Hepatocyte (in vitro differentiated cells): Measurements from ENCODE around the gene SAT2. TPM values are rescaled to one million over a fixed set of nuclear protein-coding genes. Genes with fewer than 3 reads are reported as not detected.

Experiments used
- DNase-seq: peaks from one replicate; pipeline ENCODE4 v3.0.0-alpha.2; 2016; ENCODE audit warnings: low spot score
- H2AFZ ChIP-seq: fragments of 200-600 bp; sonication (generic); 2 replicates; pipeline ENCODE4 v1.6.0; 2016; ENCODE audit warnings: antibody characterized with exemption, mild to moderate bottlenecking
- H3K27ac ChIP-seq: fragments of 200-600 bp; sonication (generic); 2 replicates; pipeline ENCODE4 v1.5.1; 2016; ENCODE audit warnings: mild to moderate bottlenecking
- H3K27me3 ChIP-seq: fragments of 200-600 bp; sonication (generic); 2 replicates; pipeline ENCODE4 v1.6.1; 2016
- H3K36me3 ChIP-seq: fragments of 200-600 bp; sonication (generic); replicated peaks from 2 replicates; pipeline ENCODE4 v1.5.1; 2016; ENCODE audit warnings: low read depth; ENCODE audit not compliant: insufficient read depth
- H3K4me1 ChIP-seq: fragments of 200-600 bp; sonication (generic); 2 replicates; pipeline ENCODE4 v1.5.1; 2016; ENCODE audit warnings: mild to moderate bottlenecking, moderate library complexity; ENCODE audit not compliant: insufficient read depth
- H3K4me2 ChIP-seq: fragments of 200-600 bp; sonication (generic); 2 replicates; pipeline ENCODE4 v1.6.0; 2016
- H3K4me3 ChIP-seq: fragments of 200-600 bp; sonication (generic); 2 replicates; pipeline ENCODE4 v1.5.1; 2016; ENCODE audit warnings: mild to moderate bottlenecking
- H3K79me2 ChIP-seq: fragments of 200-600 bp; sonication (generic); 2 replicates; pipeline ENCODE4 v1.6.0; 2017; ENCODE audit warnings: mild to moderate bottlenecking
- H3K9me2 ChIP-seq: fragments of 200-600 bp; sonication (generic); replicated peaks from 2 replicates; pipeline ENCODE4 v1.6.0; 2017; ENCODE audit warnings: mild to moderate bottlenecking; ENCODE audit not compliant: insufficient read depth
- H3K9me3 ChIP-seq: fragments of 200-600 bp; sonication (generic); 2 replicates; pipeline ENCODE4 v1.5.1; 2016; ENCODE audit warnings: low read depth, mild to moderate bottlenecking
- H4K20me1 ChIP-seq: fragments of 200-600 bp; sonication (generic); 2 replicates; pipeline ENCODE4 v1.6.0; 2016; ENCODE audit warnings: mild to moderate bottlenecking; ENCODE audit not compliant: insufficient read depth, poor library complexity, severe bottlenecking
- EZH2 ChIP-seq: fragments of 200-600 bp; sonication (generic); IDR thresholded peaks from 2 replicates; pipeline ENCODE4 v1.6.1; 2016; ENCODE audit warnings: antibody characterized with exemption, mild to moderate bottlenecking, borderline replicate concordance
- EZH2phosphoT487 ChIP-seq: fragments of 200-600 bp; sonication (generic); IDR thresholded peaks from one replicate; pipeline ENCODE4 v1.6.1; 2018; ENCODE audit warnings: antibody characterized with exemption, mild to moderate bottlenecking, low read depth, moderate library complexity; ENCODE audit not compliant: unreplicated experiment, severe bottlenecking
- WGBS: methylation state at CpG from one replicate; pipeline ENCODE4 v1.1.6; 2016; ENCODE audit warnings: low lambda C conversion rate; ENCODE audit errors: missing lambda C conversion rate; 5-methylcytosine and 5-hydroxymethylcytosine counted together
- polyA plus RNA-seq: library from polyadenylated mRNA; unstranded; fragments of >200 nt; fragmentation: Nextera tagmentation; extraction: Ambion mirVana; gene quantifications from 2 replicates; pipeline ENCODE4 v1.2.1, GENCODE V29; 2016
- total RNA-seq: library from RNA; depleted of rRNA; stranded (reverse); fragments of >200 nt; gene quantifications from 2 replicates; pipeline ENCODE4 v1.2.3, GENCODE V29; 2014
- TF ChIP-seq, protein P1 (sequence below): fragments of 200-600 bp; sonication (generic); IDR thresholded peaks from 2 replicates; pipeline ENCODE4 v1.5.1; 2016; ENCODE audit warnings: antibody characterized with exemption, mild to moderate bottlenecking; ENCODE audit not compliant: poor library complexity

Gene SAT2
- total and polyA plus RNA-seq, 2 experiments from 2014 or later: 130 to 138 TPM

DNA sequence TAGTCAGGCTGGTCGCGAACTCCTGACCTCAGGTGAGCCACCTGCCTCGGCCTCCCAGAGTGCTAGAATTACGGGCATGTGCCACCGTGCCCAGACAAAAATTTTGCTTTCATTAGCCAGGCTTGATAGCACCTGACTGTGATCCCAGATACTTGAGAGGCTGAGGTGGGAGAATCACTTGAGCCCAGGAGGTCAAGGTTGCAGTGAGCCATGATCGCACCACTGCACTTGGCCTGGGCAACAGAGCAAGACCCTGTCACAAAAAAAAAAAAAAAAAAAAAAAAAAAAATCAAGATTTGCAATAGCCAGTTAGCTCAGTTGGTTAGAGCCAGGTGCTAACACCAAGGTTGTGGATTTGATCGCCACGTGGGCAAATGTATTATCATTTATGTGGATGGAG, 6.8 kb downstream of the SAT2 start:
- no peak for DNase-seq
- Histone ChIP-seq H3K4me1 (peaks cover 2% of the 10 kb centered on the region), H3K27ac (no peak overlapping the region), H3K36me3 (no peaks in the 10 kb centered on the region), H3K9me3 (no peaks in the 10 kb centered on the region), H2AFZ (no peak overlapping the region), H3K9me2 (no peaks in the 10 kb centered on the region), H3K79me2 (peaks cover 9% of the 10 kb centered on the region), H3K4me3 (no peak overlapping the region), H4K20me1 (no peaks in the 10 kb centered on the region), H3K27me3 (no peaks in the 10 kb centered on the region), H3K4me2 (no peak overlapping the region)
- WGBS: 91% methylated on average over 8 of the region's 8 CpGs
- TF ChIP-seq, protein P1, sequence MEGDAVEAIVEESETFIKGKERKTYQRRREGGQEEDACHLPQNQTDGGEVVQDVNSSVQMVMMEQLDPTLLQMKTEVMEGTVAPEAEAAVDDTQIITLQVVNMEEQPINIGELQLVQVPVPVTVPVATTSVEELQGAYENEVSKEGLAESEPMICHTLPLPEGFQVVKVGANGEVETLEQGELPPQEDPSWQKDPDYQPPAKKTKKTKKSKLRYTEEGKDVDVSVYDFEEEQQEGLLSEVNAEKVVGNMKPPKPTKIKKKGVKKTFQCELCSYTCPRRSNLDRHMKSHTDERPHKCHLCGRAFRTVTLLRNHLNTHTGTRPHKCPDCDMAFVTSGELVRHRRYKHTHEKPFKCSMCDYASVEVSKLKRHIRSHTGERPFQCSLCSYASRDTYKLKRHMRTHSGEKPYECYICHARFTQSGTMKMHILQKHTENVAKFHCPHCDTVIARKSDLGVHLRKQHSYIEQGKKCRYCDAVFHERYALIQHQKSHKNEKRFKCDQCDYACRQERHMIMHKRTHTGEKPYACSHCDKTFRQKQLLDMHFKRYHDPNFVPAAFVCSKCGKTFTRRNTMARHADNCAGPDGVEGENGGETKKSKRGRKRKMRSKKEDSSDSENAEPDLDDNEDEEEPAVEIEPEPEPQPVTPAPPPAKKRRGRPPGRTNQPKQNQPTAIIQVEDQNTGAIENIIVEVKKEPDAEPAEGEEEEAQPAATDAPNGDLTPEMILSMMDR: no peak
- no peak for TF ChIP-seq EZH2phosphoT487
- TF ChIP-seq EZH2: no peak

DNA sequence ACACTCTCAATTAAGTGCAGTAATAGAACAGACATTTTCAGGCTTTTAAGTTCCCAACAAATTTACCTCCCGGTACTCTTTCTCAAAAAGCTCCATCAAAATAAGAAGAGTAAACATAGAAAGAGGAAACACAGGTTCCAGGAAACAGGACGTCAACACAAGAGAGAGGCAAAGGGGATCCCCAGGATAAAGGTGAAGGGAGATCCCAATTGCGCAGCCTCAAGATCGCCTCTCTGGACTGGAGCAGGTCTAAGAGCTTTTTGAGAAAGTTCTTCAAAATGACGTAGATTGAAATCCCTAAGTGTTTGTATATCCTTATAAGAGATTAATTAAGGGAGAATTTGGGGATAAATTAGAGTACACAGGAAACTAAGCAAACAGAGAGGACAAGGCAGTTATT, 9.0 kb downstream of the SAT2 start:
- Histone ChIP-seq H3K27ac (no peak overlapping the region), H3K4me1 (no peaks in the 10 kb centered on the region), H3K79me2 (peaks cover 7% of the 10 kb centered on the region), H2AFZ (no peak overlapping the region), H3K9me2 (no peaks in the 10 kb centered on the region), H3K4me2 (no peak overlapping the region), H3K9me3 (no peaks in the 10 kb centered on the region), H4K20me1 (peaks cover 1% of the 10 kb centered on the region), H3K27me3 (no peaks in the 10 kb centered on the region), H3K4me3 (no peak overlapping the region), H3K36me3 (no peaks in the 10 kb centered on the region)
- DNase-seq: no peak
- no peak for TF ChIP-seq EZH2
- TF ChIP-seq EZH2phosphoT487: no peak
- TF ChIP-seq, protein P1: no peak
- whole genome bisulfite sequencing: 82% methylated on average over 5 of the region's 5 CpGs

DNA sequence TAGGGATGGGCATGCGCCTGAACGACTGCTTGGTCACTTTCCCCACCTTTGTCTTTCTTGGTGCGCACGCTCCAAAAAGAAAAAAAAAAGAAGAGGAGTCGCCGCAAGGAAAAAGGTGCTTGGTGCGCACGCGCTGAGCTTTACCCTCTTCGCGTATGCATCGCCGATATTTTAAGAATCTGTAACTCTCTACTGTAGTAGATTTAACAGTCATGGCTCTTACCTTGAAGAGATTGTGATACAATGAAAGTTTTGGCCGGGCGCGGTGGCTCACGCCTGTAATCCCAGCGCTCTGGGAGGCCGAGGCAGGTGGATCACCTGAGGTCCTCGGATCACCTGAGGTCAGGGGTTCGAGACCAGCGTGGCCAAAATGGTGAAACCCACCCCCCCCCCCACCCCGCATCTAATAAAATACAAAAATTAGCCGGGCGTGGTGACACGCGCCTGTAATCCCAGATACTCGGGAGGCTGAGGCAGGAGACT, 12.3 kb downstream of the SAT2 start:
- Histone ChIP-seq H3K27me3 (no peaks in the 10 kb centered on the region), H4K20me1 (peaks cover 26% of the 10 kb centered on the region), H2AFZ (peak overlapping the region; percentile 53), H3K79me2 (peaks cover 40% of the 10 kb centered on the region), H3K4me3 (peak overlapping the region; percentile 21), H3K9me2 (no peaks in the 10 kb centered on the region), H3K4me2 (peak overlapping the region; percentile 72), H3K9me3 (no peaks in the 10 kb centered on the region), H3K36me3 (no peaks in the 10 kb centered on the region), H3K27ac (peak overlapping the region; percentile 75), H3K4me1 (peaks cover 10% of the 10 kb centered on the region)
- no peak for DNase-seq
- WGBS: 17% methylated on average over 28 of the region's 28 CpGs
- TF ChIP-seq, protein P1: no peak
- TF ChIP-seq EZH2phosphoT487: no peak
- TF ChIP-seq EZH2: no peak
